Measurements from ENCODE around the gene PLBD1. TPM values are rescaled to one million over a fixed set of nuclear protein-coding genes. Genes with fewer than 3 reads are reported as not detected.

The PLBD1 gene
- total RNA-seq, 1 donor, result 4.7 TPM

DNA sequence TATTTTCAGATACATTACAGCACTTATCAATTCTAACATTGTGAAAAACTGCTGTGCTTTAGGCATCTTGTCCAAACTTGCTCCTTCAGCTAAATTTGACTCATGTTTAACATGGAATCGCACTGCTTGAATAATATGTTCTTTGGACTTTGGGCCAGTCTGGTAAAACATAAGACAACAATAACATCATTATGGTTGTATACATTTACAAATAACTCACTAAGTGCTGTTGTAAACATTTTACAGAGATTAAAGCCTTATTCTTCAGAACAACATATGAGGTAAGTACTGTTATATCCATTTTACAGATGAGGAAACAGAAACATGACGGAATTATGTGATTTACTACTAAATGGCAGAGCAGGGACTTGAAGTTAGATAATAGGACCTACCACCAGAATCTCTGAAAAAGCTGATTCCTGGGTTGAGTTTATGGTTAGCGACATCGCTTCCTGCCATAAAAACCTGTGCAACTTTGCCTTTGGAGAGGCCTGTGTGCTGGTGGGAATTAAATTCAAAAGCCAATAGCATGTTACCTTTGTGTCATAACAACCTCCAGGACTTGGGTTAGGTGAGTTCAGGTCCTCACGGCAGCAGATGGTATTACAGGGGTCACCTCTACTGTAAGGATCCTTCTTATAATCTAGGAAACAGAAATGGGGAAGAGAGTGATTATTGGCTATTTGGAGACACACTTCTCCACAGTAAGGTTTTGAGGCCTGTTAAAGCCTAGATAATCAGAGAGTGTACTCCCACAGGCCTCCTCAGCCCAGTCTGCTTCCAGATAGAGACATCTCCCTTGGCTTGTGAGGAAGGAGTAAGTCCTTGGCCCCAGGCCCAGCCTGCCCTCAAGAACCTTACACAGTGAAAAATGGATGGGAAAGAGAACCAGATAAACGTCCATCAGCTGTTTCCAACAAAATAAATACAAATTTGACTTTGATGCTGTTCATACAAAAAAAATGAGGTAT lies 61.8 kb downstream of the PLBD1 start:
- Histone ChIP-seq H3K79me2 (ENCODE audit: insufficient read depth, low read length) (no peaks in the 10 kb centered on the region), H3K27me3 (ENCODE audit: insufficient read depth, low read length) (no peaks in the 10 kb centered on the region), H3K36me3 (ENCODE audit: insufficient read depth, low read length) (peaks cover 8% of the 10 kb centered on the region), H3K4me3 (ENCODE audit: insufficient read depth, low read length) (no peak overlapping the region), H3K27ac (ENCODE audit: low read depth, low read length) (no peak overlapping the region), H3K4me2 (ENCODE audit: insufficient read depth, low read length) (no peak overlapping the region), H3K4me1 (ENCODE audit: insufficient read depth, low read length) (no peaks in the 10 kb centered on the region), H4K20me1 (ENCODE audit: insufficient read depth, low read length) (no peaks in the 10 kb centered on the region), H2AFZ (ENCODE audit: low read length) (no peak overlapping the region), H3K9me3 (ENCODE audit: low read depth, low read length) (no peaks in the 10 kb centered on the region)
- TF ChIP-seq, protein P1, sequence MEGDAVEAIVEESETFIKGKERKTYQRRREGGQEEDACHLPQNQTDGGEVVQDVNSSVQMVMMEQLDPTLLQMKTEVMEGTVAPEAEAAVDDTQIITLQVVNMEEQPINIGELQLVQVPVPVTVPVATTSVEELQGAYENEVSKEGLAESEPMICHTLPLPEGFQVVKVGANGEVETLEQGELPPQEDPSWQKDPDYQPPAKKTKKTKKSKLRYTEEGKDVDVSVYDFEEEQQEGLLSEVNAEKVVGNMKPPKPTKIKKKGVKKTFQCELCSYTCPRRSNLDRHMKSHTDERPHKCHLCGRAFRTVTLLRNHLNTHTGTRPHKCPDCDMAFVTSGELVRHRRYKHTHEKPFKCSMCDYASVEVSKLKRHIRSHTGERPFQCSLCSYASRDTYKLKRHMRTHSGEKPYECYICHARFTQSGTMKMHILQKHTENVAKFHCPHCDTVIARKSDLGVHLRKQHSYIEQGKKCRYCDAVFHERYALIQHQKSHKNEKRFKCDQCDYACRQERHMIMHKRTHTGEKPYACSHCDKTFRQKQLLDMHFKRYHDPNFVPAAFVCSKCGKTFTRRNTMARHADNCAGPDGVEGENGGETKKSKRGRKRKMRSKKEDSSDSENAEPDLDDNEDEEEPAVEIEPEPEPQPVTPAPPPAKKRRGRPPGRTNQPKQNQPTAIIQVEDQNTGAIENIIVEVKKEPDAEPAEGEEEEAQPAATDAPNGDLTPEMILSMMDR (IDR thresholded peaks at IDR 0.05; ENCODE audit: extremely low read depth, low read depth, low read length), result no peak
- no peak for DNase-seq (ENCODE audit: insufficient read length, low spot score, missing footprints)

DNA sequence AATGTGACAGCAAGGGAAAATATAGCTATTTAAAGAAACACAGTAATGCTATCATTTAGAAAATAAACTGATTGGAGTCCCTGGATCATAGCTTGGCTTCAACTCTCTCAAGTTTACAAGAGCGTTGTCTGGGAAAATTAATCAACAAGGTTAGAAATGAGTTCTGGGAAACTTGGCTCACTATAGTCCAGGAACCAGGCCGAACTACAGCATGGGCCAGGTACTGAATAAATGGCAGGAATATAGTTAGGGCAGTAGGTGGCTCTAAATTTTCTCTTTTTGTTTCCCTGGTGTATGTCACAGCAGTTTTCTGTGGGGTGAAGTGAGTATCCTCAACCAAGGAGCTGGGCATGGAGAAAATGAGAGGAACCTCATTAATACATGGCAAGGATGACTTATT lies 72.4 kb downstream of the PLBD1 start:
- Histone ChIP-seq H3K4me3 (ENCODE audit: insufficient read depth, low read length) (no peak overlapping the region), H3K36me3 (ENCODE audit: insufficient read depth, low read length) (peaks cover 64% of the 10 kb centered on the region), H3K4me2 (ENCODE audit: insufficient read depth, low read length) (no peak overlapping the region), H2AFZ (ENCODE audit: low read length) (no peak overlapping the region), H3K27me3 (ENCODE audit: insufficient read depth, low read length) (no peaks in the 10 kb centered on the region), H3K9me3 (ENCODE audit: low read depth, low read length) (no peaks in the 10 kb centered on the region), H4K20me1 (ENCODE audit: insufficient read depth, low read length) (no peaks in the 10 kb centered on the region), H3K4me1 (ENCODE audit: insufficient read depth, low read length) (no peaks in the 10 kb centered on the region), H3K79me2 (ENCODE audit: insufficient read depth, low read length) (no peaks in the 10 kb centered on the region), H3K27ac (ENCODE audit: low read depth, low read length) (no peak overlapping the region)
- TF ChIP-seq, protein P1 (IDR thresholded peaks at IDR 0.05; ENCODE audit: extremely low read depth, low read depth, low read length), result no peak
- DNase-seq (ENCODE audit: insufficient read length, low spot score, missing footprints), result no peak

DNA sequence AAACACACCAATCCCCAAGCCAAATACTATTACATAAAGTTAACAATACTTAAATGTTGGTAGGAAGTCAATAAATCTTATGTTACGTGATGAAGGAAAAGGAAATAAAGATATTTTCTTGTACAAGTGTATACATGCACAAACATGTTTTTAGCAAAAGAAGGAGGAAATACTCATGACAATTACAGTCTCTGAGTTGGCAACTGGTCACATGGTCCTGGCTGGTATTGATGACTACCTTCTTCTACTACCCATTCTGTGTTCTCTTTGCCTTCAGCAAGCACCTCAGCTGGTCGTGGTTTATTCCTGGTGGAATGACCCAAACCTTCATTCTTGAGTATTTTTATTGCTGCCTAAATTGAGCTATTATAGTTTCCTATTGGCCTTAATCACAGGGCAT lies 84.8 kb downstream of the PLBD1 start:
- no peak overlapping the region for H2AFZ ChIP-seq (ENCODE audit: low read length)
- TF ChIP-seq, protein P1 (IDR thresholded peaks at IDR 0.05; ENCODE audit: extremely low read depth, low read depth, low read length), result no peak
- no peak for DNase-seq (ENCODE audit: insufficient read length, low spot score, missing footprints)
- H3K4me1 ChIP-seq (ENCODE audit: insufficient read depth, low read length), result no peaks in the 10 kb centered on the region
- H3K27me3 ChIP-seq (ENCODE audit: insufficient read depth, low read length), result no peaks in the 10 kb centered on the region
- no peaks in the 10 kb centered on the region for H3K9me3 ChIP-seq (ENCODE audit: low read depth, low read length)
- peaks cover 59% of the 10 kb centered on the region for H3K36me3 ChIP-seq (ENCODE audit: insufficient read depth, low read length)
- no peaks in the 10 kb centered on the region for H3K79me2 ChIP-seq (ENCODE audit: insufficient read depth, low read length)
- H3K27ac ChIP-seq (ENCODE audit: low read depth, low read length), result no peak overlapping the region
- H4K20me1 ChIP-seq (ENCODE audit: insufficient read depth, low read length), result no peaks in the 10 kb centered on the region
- H3K4me2 ChIP-seq (ENCODE audit: insufficient read depth, low read length), result no peak overlapping the region
- H3K4me3 ChIP-seq (ENCODE audit: insufficient read depth, low read length), result no peak overlapping the region

DNA sequence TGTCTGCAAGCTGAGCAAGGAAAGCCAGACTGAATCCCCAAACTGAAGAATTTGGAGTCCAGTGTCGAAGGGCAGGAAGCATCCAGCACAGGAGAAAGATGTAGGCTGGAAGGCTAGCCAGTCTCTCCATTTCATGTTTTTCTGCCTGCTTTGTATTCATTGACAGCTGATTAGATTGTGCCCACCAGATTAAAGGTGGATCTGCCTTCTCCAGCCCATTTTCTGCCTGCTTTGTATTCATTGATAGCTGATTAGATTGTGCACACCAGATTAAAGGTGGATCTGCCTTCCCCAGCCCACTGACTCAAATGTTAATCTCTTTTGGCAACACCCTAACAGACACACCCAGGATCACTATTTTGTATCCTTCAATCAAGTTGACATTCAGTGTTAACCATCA lies 85.3 kb downstream of the PLBD1 start:
- TF ChIP-seq, protein P1 (IDR thresholded peaks at IDR 0.05; ENCODE audit: extremely low read depth, low read depth, low read length), result no peak
- H3K4me2 ChIP-seq (ENCODE audit: insufficient read depth, low read length), result no peak overlapping the region
- H4K20me1 ChIP-seq (ENCODE audit: insufficient read depth, low read length), result no peaks in the 10 kb centered on the region
- DNase-seq (ENCODE audit: insufficient read length, low spot score, missing footprints), result no peak
- H3K27me3 ChIP-seq (ENCODE audit: insufficient read depth, low read length), result no peaks in the 10 kb centered on the region
- H3K4me1 ChIP-seq (ENCODE audit: insufficient read depth, low read length), result no peaks in the 10 kb centered on the region
- H3K36me3 ChIP-seq (ENCODE audit: insufficient read depth, low read length), result peaks cover 58% of the 10 kb centered on the region
- no peak overlapping the region for H3K27ac ChIP-seq (ENCODE audit: low read depth, low read length)
- no peak overlapping the region for H2AFZ ChIP-seq (ENCODE audit: low read length)
- no peak overlapping the region for H3K4me3 ChIP-seq (ENCODE audit: insufficient read depth, low read length)
- H3K9me3 ChIP-seq (ENCODE audit: low read depth, low read length), result no peaks in the 10 kb centered on the region
- H3K79me2 ChIP-seq (ENCODE audit: insufficient read depth, low read length), result no peaks in the 10 kb centered on the region

Measured in osteoblast (primary cell).